Measurements from ENCODE around the gene SETBP1. TPM values are rescaled to one million over a fixed set of nuclear protein-coding genes. Genes with fewer than 3 reads are reported as not detected.
A peak's percentile ranks its signal among the peaks of the same experiment; 100 is the strongest.

Gene SETBP1
- total RNA-seq, 1 experiment from 2014 or later, result 3.4 TPM

DNA sequence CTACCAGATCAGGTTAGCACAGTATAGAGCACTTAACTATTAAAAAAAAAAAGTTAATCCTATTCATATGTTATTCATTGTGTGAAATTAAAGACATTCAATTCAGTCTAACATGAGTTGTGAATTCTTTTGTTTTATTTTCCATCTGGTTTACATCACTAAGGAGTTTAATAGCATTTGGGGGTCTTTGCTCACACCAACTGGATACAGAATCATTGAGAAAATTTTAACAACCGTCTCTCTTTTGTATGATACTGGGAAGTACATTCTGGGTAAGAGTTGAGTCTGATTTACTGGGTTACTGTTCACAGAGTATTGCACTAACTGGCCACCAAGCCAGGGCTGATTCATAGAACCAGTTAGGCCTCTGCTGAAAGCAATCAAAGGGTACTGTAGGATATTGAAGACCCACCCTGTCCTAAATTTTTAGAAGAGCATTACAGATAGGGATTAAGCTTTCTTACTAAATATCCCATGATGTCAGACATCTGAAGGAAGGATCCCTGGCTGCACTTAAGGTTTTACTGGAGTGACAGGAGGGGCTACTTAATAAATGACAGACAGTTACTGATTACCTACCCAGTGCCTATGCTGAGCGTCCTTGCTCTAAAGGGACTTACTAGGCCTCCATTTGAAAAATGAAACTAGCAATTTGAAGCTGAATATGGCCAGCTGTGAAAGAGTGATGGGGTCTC, 387.9 kb downstream of the SETBP1 start:
- no peaks in the 10 kb centered on the region for H3K27me3 ChIP-seq (ENCODE audit: low read length)
- no peaks in the 10 kb centered on the region for H3K36me3 ChIP-seq (ENCODE audit: insufficient read depth, low read length)
- H3K4me1 ChIP-seq (ENCODE audit: low read length), result no peaks in the 10 kb centered on the region
- no peaks in the 10 kb centered on the region for H3K9me2 ChIP-seq (replicated peaks; ENCODE audit: insufficient read depth, low read length)
- DNase-seq, result no peak
- H3K4me3 ChIP-seq (ENCODE audit: low read length), result no peak overlapping the region
- no peaks in the 10 kb centered on the region for H3K9me3 ChIP-seq (ENCODE audit: low read length)
- no peaks in the 10 kb centered on the region for H4K20me1 ChIP-seq (ENCODE audit: insufficient read depth, low read depth, low read length)
- H3K4me2 ChIP-seq (ENCODE audit: low read depth, low read length, poor library complexity, severe bottlenecking), result no peak overlapping the region
- H3K79me2 ChIP-seq (ENCODE audit: low read length), result no peaks in the 10 kb centered on the region
- no peak overlapping the region for H2AFZ ChIP-seq (ENCODE audit: low read length)
- no peak overlapping the region for H3K9ac ChIP-seq (ENCODE audit: low read length)
- H3K27ac ChIP-seq (ENCODE audit: low read length), result no peak overlapping the region

DNA sequence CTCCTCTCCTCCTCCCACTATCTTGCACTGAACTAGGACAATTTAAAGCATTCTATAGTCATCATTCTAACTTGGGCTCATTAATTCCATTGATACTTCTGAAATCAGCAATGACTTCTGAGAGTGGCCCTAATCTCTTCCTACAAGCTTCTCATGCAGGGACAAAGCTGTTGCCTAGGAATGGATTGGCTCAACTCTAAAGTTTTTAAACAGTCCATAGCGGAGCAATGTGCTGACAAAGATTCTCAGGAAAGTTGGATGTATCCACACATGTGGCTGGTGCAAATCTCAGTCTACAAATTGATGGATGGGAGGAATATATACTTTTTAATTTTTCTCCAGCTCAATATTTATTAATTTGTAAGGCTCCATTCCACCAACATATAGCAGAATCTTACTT, 388.9 kb downstream of the SETBP1 start:
- H3K36me3 ChIP-seq (ENCODE audit: insufficient read depth, low read length), result no peaks in the 10 kb centered on the region
- no peaks in the 10 kb centered on the region for H3K79me2 ChIP-seq (ENCODE audit: low read length)
- H3K27me3 ChIP-seq (ENCODE audit: low read length), result no peaks in the 10 kb centered on the region
- DNase-seq, result no peak
- H3K4me2 ChIP-seq (ENCODE audit: low read depth, low read length, poor library complexity, severe bottlenecking), result no peak overlapping the region
- no peaks in the 10 kb centered on the region for H3K4me1 ChIP-seq (ENCODE audit: low read length)
- H3K4me3 ChIP-seq (ENCODE audit: low read length), result no peak overlapping the region
- H4K20me1 ChIP-seq (ENCODE audit: insufficient read depth, low read depth, low read length), result no peaks in the 10 kb centered on the region
- no peak overlapping the region for H3K9ac ChIP-seq (ENCODE audit: low read length)
- no peaks in the 10 kb centered on the region for H3K9me2 ChIP-seq (replicated peaks; ENCODE audit: insufficient read depth, low read length)
- no peak overlapping the region for H3K27ac ChIP-seq (ENCODE audit: low read length)
- H3K9me3 ChIP-seq (ENCODE audit: low read length), result no peaks in the 10 kb centered on the region
- no peak overlapping the region for H2AFZ ChIP-seq (ENCODE audit: low read length)

DNA sequence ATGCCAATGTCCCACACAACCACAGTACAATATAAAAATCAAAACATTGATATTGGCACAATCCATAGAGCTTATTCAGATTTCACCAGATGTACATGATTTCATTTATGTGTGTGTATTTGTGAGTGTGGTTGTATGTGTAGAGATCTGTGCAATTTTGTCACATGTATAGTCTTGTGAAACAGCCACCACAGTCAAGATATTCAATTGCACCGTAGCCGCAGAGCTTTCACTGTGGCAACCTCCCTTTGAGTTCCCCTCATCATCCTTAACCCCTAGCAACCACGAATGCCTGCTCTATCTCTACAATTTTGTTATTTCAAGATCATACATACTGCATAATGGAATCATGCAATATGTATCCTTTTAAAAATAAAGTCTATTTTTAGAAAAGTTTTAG, 391.3 kb downstream of the SETBP1 start:
- DNase-seq, result no peak
- no peaks in the 10 kb centered on the region for H3K9me3 ChIP-seq (ENCODE audit: low read length)
- no peak overlapping the region for H2AFZ ChIP-seq (ENCODE audit: low read length)
- H3K27ac ChIP-seq (ENCODE audit: low read length), result no peak overlapping the region
- H3K4me2 ChIP-seq (ENCODE audit: low read depth, low read length, poor library complexity, severe bottlenecking), result no peak overlapping the region
- H3K27me3 ChIP-seq (ENCODE audit: low read length), result no peaks in the 10 kb centered on the region
- no peaks in the 10 kb centered on the region for H3K36me3 ChIP-seq (ENCODE audit: insufficient read depth, low read length)
- no peaks in the 10 kb centered on the region for H4K20me1 ChIP-seq (ENCODE audit: insufficient read depth, low read depth, low read length)
- no peak overlapping the region for H3K9ac ChIP-seq (ENCODE audit: low read length)
- H3K79me2 ChIP-seq (ENCODE audit: low read length), result no peaks in the 10 kb centered on the region
- no peaks in the 10 kb centered on the region for H3K4me1 ChIP-seq (ENCODE audit: low read length)
- H3K4me3 ChIP-seq (ENCODE audit: low read length), result no peak overlapping the region
- H3K9me2 ChIP-seq (replicated peaks; ENCODE audit: insufficient read depth, low read length), result no peaks in the 10 kb centered on the region

DNA sequence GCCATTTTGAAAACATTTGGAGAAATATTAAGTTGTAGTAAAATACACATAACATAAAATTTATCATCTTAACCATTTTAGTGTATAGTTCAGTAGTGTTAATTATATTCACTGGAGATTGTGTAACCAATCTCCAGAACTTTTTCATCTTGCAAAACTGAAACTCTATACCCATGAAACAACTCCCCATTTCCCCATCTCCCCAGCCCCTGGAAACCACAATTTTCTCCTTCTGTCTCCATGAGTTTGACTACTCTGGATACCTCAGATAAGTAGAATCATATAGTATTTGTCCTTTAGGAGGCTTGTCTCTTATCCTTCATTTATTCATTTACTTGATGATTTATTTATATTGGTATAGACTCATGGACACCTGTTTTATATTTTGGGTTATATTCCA, 392.9 kb downstream of the SETBP1 start:
- H3K27me3 ChIP-seq (ENCODE audit: low read length), result no peaks in the 10 kb centered on the region

DNA sequence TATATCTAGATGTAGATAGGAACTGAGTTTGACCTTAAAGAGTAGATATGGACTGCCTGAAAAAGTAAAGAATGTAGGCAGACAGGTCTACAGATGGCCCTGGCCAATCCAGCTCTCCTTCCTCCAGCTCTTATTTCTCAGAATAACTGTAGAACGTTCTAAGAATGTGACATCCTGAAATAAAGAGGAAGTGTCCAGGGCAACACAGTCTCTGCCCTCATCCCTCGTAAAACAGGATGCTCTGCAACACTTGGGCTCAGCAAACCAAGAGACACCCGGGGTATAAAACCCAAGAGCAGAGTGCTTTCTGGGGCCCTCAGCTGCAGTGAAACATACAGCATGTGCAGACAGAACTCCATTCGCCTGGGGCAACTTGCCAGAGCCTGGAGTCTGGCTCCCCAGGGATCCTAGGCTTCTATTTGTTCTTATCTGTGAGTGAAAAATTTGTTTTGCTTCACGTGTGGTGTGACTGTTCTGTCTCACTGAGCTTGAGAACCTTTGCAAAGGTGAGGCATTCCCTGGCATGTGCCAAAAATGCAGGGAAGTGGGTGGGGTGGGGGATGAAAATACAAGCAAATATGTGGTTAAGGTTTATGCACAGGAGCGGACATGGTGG, 401.0 kb downstream of the SETBP1 start:
- H3K4me3 ChIP-seq (ENCODE audit: low read length), result no peak overlapping the region
- no peaks in the 10 kb centered on the region for H3K9me2 ChIP-seq (replicated peaks; ENCODE audit: insufficient read depth, low read length)
- H4K20me1 ChIP-seq (ENCODE audit: insufficient read depth, low read depth, low read length), result no peaks in the 10 kb centered on the region
- no peaks in the 10 kb centered on the region for H3K36me3 ChIP-seq (ENCODE audit: insufficient read depth, low read length)
- no peak overlapping the region for H2AFZ ChIP-seq (ENCODE audit: low read length)
- no peaks in the 10 kb centered on the region for H3K9me3 ChIP-seq (ENCODE audit: low read length)
- no peak overlapping the region for H3K9ac ChIP-seq (ENCODE audit: low read length)
- peaks cover 18% of the 10 kb centered on the region for H3K4me1 ChIP-seq (ENCODE audit: low read length)
- no peak overlapping the region for H3K27ac ChIP-seq (ENCODE audit: low read length)
- H3K79me2 ChIP-seq (ENCODE audit: low read length), result no peaks in the 10 kb centered on the region
- no peaks in the 10 kb centered on the region for H3K27me3 ChIP-seq (ENCODE audit: low read length)
- peak; percentile 43 for DNase-seq
- H3K4me2 ChIP-seq (ENCODE audit: low read depth, low read length, poor library complexity, severe bottlenecking), result no peak overlapping the region

More for the DNA sequence above, 392.9 kb downstream of the SETBP1 start:
- no peaks in the 10 kb centered on the region for H3K79me2 ChIP-seq (ENCODE audit: low read length)
- no peak overlapping the region for H3K9ac ChIP-seq (ENCODE audit: low read length)
- no peak overlapping the region for H3K4me2 ChIP-seq (ENCODE audit: low read depth, low read length, poor library complexity, severe bottlenecking)
- H4K20me1 ChIP-seq (ENCODE audit: insufficient read depth, low read depth, low read length), result no peaks in the 10 kb centered on the region
- no peaks in the 10 kb centered on the region for H3K36me3 ChIP-seq (ENCODE audit: insufficient read depth, low read length)
- H3K4me1 ChIP-seq (ENCODE audit: low read length), result no peaks in the 10 kb centered on the region
- H2AFZ ChIP-seq (ENCODE audit: low read length), result no peak overlapping the region
- H3K27ac ChIP-seq (ENCODE audit: low read length), result no peak overlapping the region
- no peak overlapping the region for H3K4me3 ChIP-seq (ENCODE audit: low read length)
- DNase-seq, result no peak
- no peaks in the 10 kb centered on the region for H3K9me3 ChIP-seq (ENCODE audit: low read length)
- no peaks in the 10 kb centered on the region for H3K9me2 ChIP-seq (replicated peaks; ENCODE audit: insufficient read depth, low read length)

DNA sequence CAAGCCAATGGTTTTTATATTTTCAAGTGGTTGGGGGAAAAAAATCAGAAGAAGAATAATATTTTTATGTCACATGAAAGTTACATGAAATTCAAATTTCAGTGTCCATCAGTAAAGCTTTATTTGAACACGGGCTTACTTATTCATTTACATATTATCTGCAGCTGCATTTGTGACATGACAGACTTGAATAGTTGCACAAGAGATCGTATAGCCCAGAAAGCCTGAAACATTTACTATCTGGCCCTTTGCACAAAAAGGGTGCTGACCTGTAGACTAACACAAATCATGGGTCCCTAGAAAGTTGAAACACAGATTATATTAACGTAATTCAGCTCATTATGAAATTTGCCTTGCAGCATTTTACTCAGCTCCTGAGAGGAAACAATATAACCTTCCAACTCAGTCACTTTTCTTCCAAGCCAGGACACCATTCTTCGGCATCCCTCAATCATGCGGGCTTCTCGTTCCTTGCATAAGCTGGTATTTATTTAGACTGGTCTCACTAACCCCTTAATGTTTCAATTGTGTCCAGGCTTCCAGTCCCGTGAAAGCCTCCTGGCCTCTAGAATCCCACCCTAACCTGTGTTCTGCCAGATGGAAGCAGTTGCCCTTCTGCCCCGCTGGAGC, 402.7 kb downstream of the SETBP1 start:
- Histone ChIP-seq H3K4me1 (ENCODE audit: low read length) (peaks cover 18% of the 10 kb centered on the region), H3K9me2 (replicated peaks; ENCODE audit: insufficient read depth, low read length) (no peaks in the 10 kb centered on the region), H3K27me3 (ENCODE audit: low read length) (no peaks in the 10 kb centered on the region), H3K4me2 (ENCODE audit: low read depth, low read length, poor library complexity, severe bottlenecking) (peak overlapping the region; percentile 14), H2AFZ (ENCODE audit: low read length) (no peak overlapping the region), H3K27ac (ENCODE audit: low read length) (no peak overlapping the region), H3K4me3 (ENCODE audit: low read length) (no peak overlapping the region), H3K79me2 (ENCODE audit: low read length) (no peaks in the 10 kb centered on the region), H3K36me3 (ENCODE audit: insufficient read depth, low read length) (no peaks in the 10 kb centered on the region), H4K20me1 (ENCODE audit: insufficient read depth, low read depth, low read length) (no peaks in the 10 kb centered on the region), H3K9ac (ENCODE audit: low read length) (no peak overlapping the region), H3K9me3 (ENCODE audit: low read length) (no peaks in the 10 kb centered on the region)
- DNase-seq, result no peak

DNA sequence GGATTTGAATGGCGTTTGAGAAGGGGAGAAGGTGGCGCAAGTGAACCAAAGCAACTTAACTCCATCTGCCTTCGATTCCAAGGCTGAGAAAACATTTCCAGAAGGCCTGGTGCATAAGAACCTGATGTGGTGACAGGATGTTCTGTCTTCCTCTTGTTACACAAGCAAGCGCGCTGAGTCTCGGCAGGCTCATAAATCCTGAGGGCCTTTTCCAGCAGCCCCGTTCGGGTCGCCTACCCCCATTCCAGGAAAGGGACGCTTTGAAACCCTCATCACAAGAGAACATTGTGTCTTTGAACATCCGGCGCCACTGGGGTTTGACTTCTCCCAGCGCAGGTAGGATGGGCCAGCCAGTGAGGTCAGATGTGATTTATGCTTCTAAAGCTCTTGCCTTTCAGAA, 403.5 kb downstream of the SETBP1 start:
- Histone ChIP-seq H3K36me3 (ENCODE audit: insufficient read depth, low read length) (no peaks in the 10 kb centered on the region), H3K9me2 (replicated peaks; ENCODE audit: insufficient read depth, low read length) (no peaks in the 10 kb centered on the region), H3K4me2 (ENCODE audit: low read depth, low read length, poor library complexity, severe bottlenecking) (no peak overlapping the region), H2AFZ (ENCODE audit: low read length) (no peak overlapping the region), H3K79me2 (ENCODE audit: low read length) (no peaks in the 10 kb centered on the region), H4K20me1 (ENCODE audit: insufficient read depth, low read depth, low read length) (no peaks in the 10 kb centered on the region), H3K4me3 (ENCODE audit: low read length) (no peak overlapping the region), H3K9ac (ENCODE audit: low read length) (no peak overlapping the region), H3K4me1 (ENCODE audit: low read length) (peaks cover 18% of the 10 kb centered on the region), H3K27ac (ENCODE audit: low read length) (no peak overlapping the region), H3K27me3 (ENCODE audit: low read length) (no peaks in the 10 kb centered on the region), H3K9me3 (ENCODE audit: low read length) (no peaks in the 10 kb centered on the region)
- no peak for DNase-seq

DNA sequence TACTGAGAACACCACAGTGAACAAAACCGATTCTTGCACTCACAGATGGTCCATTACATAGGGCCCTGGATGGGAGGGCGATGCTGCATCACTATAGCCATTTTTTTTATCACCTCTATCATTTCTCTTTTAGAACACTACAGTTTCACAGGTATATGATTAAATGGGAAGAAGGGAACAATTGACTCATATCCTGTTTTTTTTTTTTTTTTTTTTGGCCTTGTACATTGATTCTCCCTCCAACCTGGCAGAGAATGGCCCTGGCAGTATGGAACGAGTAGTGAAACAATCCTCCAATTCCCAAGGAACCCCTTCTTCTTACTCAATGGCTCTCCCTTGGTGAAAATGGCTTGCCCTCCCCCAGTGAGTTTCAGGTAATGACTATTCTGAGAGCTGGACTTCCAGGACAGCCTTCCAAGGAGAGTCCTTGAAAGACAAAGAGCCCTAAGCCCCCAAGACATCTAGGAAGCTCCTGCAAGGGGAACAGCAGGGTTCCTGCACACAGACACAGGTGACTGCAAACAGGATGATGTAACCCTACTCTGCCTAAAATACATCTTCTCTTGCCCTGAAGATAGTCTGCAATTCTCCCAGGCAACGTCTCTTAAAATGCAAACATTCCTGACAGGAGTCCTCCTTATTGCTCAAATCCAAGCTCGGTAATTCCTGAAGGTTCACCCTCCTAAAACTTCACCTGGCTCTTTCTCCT, 405.4 kb downstream of the SETBP1 start:
- Histone ChIP-seq H3K36me3 (ENCODE audit: insufficient read depth, low read length) (no peaks in the 10 kb centered on the region), H3K27me3 (ENCODE audit: low read length) (no peaks in the 10 kb centered on the region), H3K9me2 (replicated peaks; ENCODE audit: insufficient read depth, low read length) (no peaks in the 10 kb centered on the region), H3K27ac (ENCODE audit: low read length) (no peak overlapping the region), H4K20me1 (ENCODE audit: insufficient read depth, low read depth, low read length) (no peaks in the 10 kb centered on the region), H2AFZ (ENCODE audit: low read length) (no peak overlapping the region), H3K9me3 (ENCODE audit: low read length) (no peaks in the 10 kb centered on the region), H3K79me2 (ENCODE audit: low read length) (no peaks in the 10 kb centered on the region), H3K4me3 (ENCODE audit: low read length) (no peak overlapping the region), H3K9ac (ENCODE audit: low read length) (no peak overlapping the region), H3K4me1 (ENCODE audit: low read length) (peaks cover 18% of the 10 kb centered on the region), H3K4me2 (ENCODE audit: low read depth, low read length, poor library complexity, severe bottlenecking) (no peak overlapping the region)
- DNase-seq, result no peak
